ENCODE data around the gene FMOD.

DNA sequence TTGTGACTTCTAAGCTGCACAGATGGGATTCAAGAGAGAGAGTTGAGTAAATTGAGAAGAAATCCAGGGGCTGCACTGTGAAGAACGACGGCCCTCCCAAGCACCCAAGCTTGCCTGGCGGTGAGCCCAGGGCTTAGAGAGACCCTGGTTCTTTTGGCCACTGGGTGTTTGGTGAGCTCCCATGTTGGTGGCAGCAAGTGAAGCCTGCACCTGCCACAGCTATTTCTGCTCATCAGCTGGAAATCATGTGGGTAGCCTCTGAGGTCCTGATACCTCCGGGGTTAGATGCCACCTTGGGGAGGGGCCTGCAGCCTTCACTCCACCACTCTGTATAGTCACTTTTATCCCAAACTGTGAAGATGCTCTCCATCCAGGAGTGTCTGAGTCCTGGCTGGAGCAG, 51.8 kb downstream of the FMOD start:
- TF ChIP-seq, protein P1, sequence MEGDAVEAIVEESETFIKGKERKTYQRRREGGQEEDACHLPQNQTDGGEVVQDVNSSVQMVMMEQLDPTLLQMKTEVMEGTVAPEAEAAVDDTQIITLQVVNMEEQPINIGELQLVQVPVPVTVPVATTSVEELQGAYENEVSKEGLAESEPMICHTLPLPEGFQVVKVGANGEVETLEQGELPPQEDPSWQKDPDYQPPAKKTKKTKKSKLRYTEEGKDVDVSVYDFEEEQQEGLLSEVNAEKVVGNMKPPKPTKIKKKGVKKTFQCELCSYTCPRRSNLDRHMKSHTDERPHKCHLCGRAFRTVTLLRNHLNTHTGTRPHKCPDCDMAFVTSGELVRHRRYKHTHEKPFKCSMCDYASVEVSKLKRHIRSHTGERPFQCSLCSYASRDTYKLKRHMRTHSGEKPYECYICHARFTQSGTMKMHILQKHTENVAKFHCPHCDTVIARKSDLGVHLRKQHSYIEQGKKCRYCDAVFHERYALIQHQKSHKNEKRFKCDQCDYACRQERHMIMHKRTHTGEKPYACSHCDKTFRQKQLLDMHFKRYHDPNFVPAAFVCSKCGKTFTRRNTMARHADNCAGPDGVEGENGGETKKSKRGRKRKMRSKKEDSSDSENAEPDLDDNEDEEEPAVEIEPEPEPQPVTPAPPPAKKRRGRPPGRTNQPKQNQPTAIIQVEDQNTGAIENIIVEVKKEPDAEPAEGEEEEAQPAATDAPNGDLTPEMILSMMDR (conservative IDR thresholded peaks at IDR 0.05) = no peak
- TF ChIP-seq ZFX (IDR thresholded peaks at IDR 0.05) = no peak
